HL-60 (cell line): ENCODE measurements around the gene OR2K2.

Experiments
- DNase-seq, 2 experiments: peaks; one replicate each; pipeline ENCODE4 v3.0.0-alpha.2; 2010 to 2020; ENCODE audit warnings: low read depth in 1 of 2, low spot score in 1 of 2
- H3K27ac ChIP-seq: fragments of 250-450 bp; sonication (Bioruptor Pico); replicated peaks from 2 replicates; pipeline ENCODE4 v1.5.1; 2020; ENCODE audit warnings: mild to moderate bottlenecking, moderate library complexity
- H3K27me3 ChIP-seq: fragments of 250-450 bp; sonication (Bioruptor Pico); 2 replicates; pipeline ENCODE4 v1.5.1; 2021; ENCODE audit warnings: mild to moderate bottlenecking, moderate library complexity; ENCODE audit not compliant: insufficient read depth, poor library complexity, severe bottlenecking
- H3K4me3 ChIP-seq: replicated peaks from 2 replicates; pipeline ENCODE4 v1.5.1; 2011; ENCODE audit warnings: mild to moderate bottlenecking, control low read depth, low read length; ENCODE audit not compliant: insufficient read depth
- CTCF ChIP-seq: IDR thresholded peaks from one replicate; pipeline ENCODE4 v1.5.1; 2011; ENCODE audit warnings: low read length, control low read depth, inconsistent platforms; ENCODE audit not compliant: insufficient read depth
- GABPA ChIP-seq: IDR thresholded peaks from 2 replicates; pipeline ENCODE4 v1.6.1; 2012; ENCODE audit warnings: low read depth
- POLR2AphosphoS5 ChIP-seq: IDR thresholded peaks from 2 replicates; pipeline ENCODE4 v1.6.1; 2012; ENCODE audit warnings: low read depth
- REST ChIP-seq: IDR thresholded peaks from 2 replicates; pipeline ENCODE4 v1.6.1; 2012; ENCODE audit warnings: low read depth; ENCODE audit not compliant: insufficient replicate concordance
- SPI1 ChIP-seq: IDR thresholded peaks from 2 replicates; pipeline ENCODE4 v1.6.1; 2012; ENCODE audit warnings: low read depth, mild to moderate bottlenecking, borderline replicate concordance

The OR2K2 gene

GRCh38 chr9:111356481-111357244 lies 26.6 kb upstream of the OR2K2 start:
- Histone ChIP-seq H3K27me3 (no peaks in the 10 kb centered on the region), H3K4me3 (no peak overlapping the region), H3K27ac (no peak overlapping the region)
- no peak for DNase-seq
- no peak for TF ChIP-seq CTCF
- TF ChIP-seq REST = no peak
- TF ChIP-seq SPI1 = no peak
- no peak for TF ChIP-seq GABPA
- no peak for TF ChIP-seq POLR2AphosphoS5

GRCh38 chr9:111352545-111352944 lies 22.5 kb upstream of the OR2K2 start:
- no peak for DNase-seq
- Histone ChIP-seq H3K27ac (no peak overlapping the region), H3K27me3 (no peaks in the 10 kb centered on the region), H3K4me3 (no peak overlapping the region)
- TF ChIP-seq GABPA = no peak
- TF ChIP-seq POLR2AphosphoS5 = no peak
- no peak for TF ChIP-seq CTCF

- TF ChIP-seq SPI1 = no peak
- no peak for TF ChIP-seq POLR2AphosphoS5
- DNase-seq = no peak
- no peak overlapping the region for H3K4me3 ChIP-seq
- no peaks in the 10 kb centered on the region for H3K27me3 ChIP-seq
- H3K27ac ChIP-seq = no peak overlapping the region
These were observed 20.5 kb upstream of the OR2K2 start for GRCh38 chr9:111350556-111350955.

GRCh38 chr9:111349766-111350165 lies 19.7 kb upstream of the OR2K2 start:
- H3K27me3 ChIP-seq = no peaks in the 10 kb centered on the region
- H3K4me3 ChIP-seq = no peak overlapping the region
- H3K27ac ChIP-seq = no peak overlapping the region
- no peak for DNase-seq
- TF ChIP-seq GABPA (no peak), CTCF (no peak), SPI1 (no peak), POLR2AphosphoS5 (no peak), REST (no peak)
